GM19397 (cell line): Measurements from ENCODE around the gene NELL1.

Experiments
- ATAC-seq: cut with Tn5 transposase; IDR thresholded peaks from one replicate; pipeline ENCODE4 v1.9.1; 2021; ENCODE audit warnings: mild to moderate bottlenecking, moderate library complexity; ENCODE audit not compliant: unreplicated experiment

Gene NELL1

GRCh38 chr11:20661850-20662249 lies 7.5 kb upstream of the NELL1 start:
- no peak for ATAC-seq

GRCh38 chr11:20668131-20668809 lies 1.1 kb upstream of the NELL1 start:
- ATAC-seq, result no peak

- no peak for ATAC-seq
These were observed 666 bp downstream of the NELL1 start for GRCh38 chr11:20669820-20670684.

- no peak for ATAC-seq
These were observed 1.6 kb downstream of the NELL1 start for GRCh38 chr11:20670932-20671403.

GRCh38 chr11:20671856-20672546 lies 2.6 kb downstream of the NELL1 start:
- no peak for ATAC-seq

- no peak for ATAC-seq
These were observed 3.2 kb downstream of the NELL1 start for GRCh38 chr11:20672575-20672974.

GRCh38 chr11:20676658-20677057 lies 7.3 kb downstream of the NELL1 start:
- no peak for ATAC-seq

GRCh38 chr11:20688761-20689160 lies 19.4 kb downstream of the NELL1 start:
- no peak for ATAC-seq

GRCh38 chr11:20707876-20708275 lies 38.5 kb downstream of the NELL1 start:
- ATAC-seq, result no peak

GRCh38 chr11:20712912-20713311 lies 43.5 kb downstream of the NELL1 start:
- ATAC-seq, result no peak

- ATAC-seq, result no peak
These were observed 46.1 kb downstream of the NELL1 start for GRCh38 chr11:20715464-20715863.

- ATAC-seq, result no peak
These were observed 46.5 kb downstream of the NELL1 start for GRCh38 chr11:20715931-20716330.

GRCh38 chr11:20719821-20720220 lies 50.4 kb downstream of the NELL1 start:
- no peak for ATAC-seq

- ATAC-seq, result no peak
These were observed 54.0 kb downstream of the NELL1 start for GRCh38 chr11:20723366-20723765.

GRCh38 chr11:20729597-20730105 lies 60.3 kb downstream of the NELL1 start:
- no peak for ATAC-seq

GRCh38 chr11:20731676-20732215 lies 62.4 kb downstream of the NELL1 start:
- ATAC-seq, result no peak

- no peak for ATAC-seq
These were observed 69.7 kb downstream of the NELL1 start for GRCh38 chr11:20739107-20739506.

GRCh38 chr11:20739577-20739976 lies 70.2 kb downstream of the NELL1 start:
- ATAC-seq, result no peak

- ATAC-seq, result no peak
These were observed 85.5 kb downstream of the NELL1 start for GRCh38 chr11:20754933-20755332.

- no peak for ATAC-seq
These were observed 90.2 kb downstream of the NELL1 start for GRCh38 chr11:20759541-20759940.

GRCh38 chr11:20760811-20761210 lies 91.4 kb downstream of the NELL1 start:
- no peak for ATAC-seq
